ENCODE data around the gene KNSTRN. TPM values are rescaled to one million over a fixed set of nuclear protein-coding genes. Genes with fewer than 3 reads are reported as not detected.

Gene KNSTRN
- total and polyA plus RNA-seq, 2 of the 4 experiments (the other 2 are of a cell fraction) = 33.1 to 73.5 TPM

GRCh38 chr15:40344217-40344616 is 38.3 kb upstream of the KNSTRN start:
- ChIA-PET POLR2A (ENCODE audit: unreplicated experiment) (interaction anchor here (0.6 kb wide), 1 partner anchor 11 kb away, joined by 3 read pairs; no protein-coding TSS in a partner anchor), CTCF (interaction anchor here (0.6 to 2.8 kb wide), 10 partner anchors 10 to 118 kb away, joined by 3 to 15 read pairs (median 4); partner anchors contain the start of gene INAFM2)
- Histone ChIP-seq H3K4me3 (ENCODE audit: insufficient read depth, low read depth, low read length) (no peak overlapping the region), H3K79me1 (ENCODE audit: low read depth in 1 of 2, low read length in 2 of 2) (peaks cover 10 to 19% of the 10 kb centered on the region in 2 experiments; a peak in 3 of 4 replicates), H2BK20ac (ENCODE audit: low read depth, low read length) (peak overlapping the region; percentile 53), H4K8ac (ENCODE audit: low read depth in 2 of 2, low read length in 2 of 2) (peak overlapping the region; percentile 67 to 86; a peak in 3 of 4 replicates), H3K27ac (ENCODE audit: insufficient read depth, low read length) (peak overlapping the region; percentile 85), H4K5ac (ENCODE audit: low read depth, low read length) (peak overlapping the region; percentile 83), H2BK120ac (ENCODE audit: low read depth, low read length) (peak overlapping the region; percentile 94), H3K9me3 (ENCODE audit: control insufficient read depth, insufficient read depth, low read length) (no peaks in the 10 kb centered on the region), H3K9ac (ENCODE audit: low read depth, low read length) (peak overlapping the region; percentile 11; the same call in 1 of the 2 replicates), H4K91ac (ENCODE audit: insufficient read depth, low read depth, low read length) (peak overlapping the region; percentile 97), H3K18ac (ENCODE audit: low read depth, low read length) (peak overlapping the region; percentile 76), H2BK15ac (ENCODE audit: low read depth, low read length) (peak overlapping the region; percentile 69; the same call in 2 of the 3 replicates), H3K56ac (ENCODE audit: extremely low read depth, insufficient read depth, low read length) (peak overlapping the region; percentile 76; the same call in 1 of the 2 replicates), H3K23ac (ENCODE audit: low read depth, low read length) (peak overlapping the region; percentile 89), H2BK5ac (ENCODE audit: low read depth, low read length, poor library complexity, severe bottlenecking) (peak overlapping the region; percentile 96), H3K27me3 (ENCODE audit: control insufficient read depth, insufficient read depth, low read length) (no peaks in the 10 kb centered on the region), H2AK9ac (replicated peaks; ENCODE audit: low read depth, low read length, poor library complexity) (peak overlapping the region; percentile 80), H3K9me1 (ENCODE audit: insufficient read depth, low read length) (peaks cover 15% of the 10 kb centered on the region), H3K4ac (ENCODE audit: low read depth, low read length) (peak overlapping the region; percentile 98), H3K14ac (replicated peaks; ENCODE audit: low read depth, low read length) (peak overlapping the region; percentile 92), H3K36me3 (ENCODE audit: control insufficient read depth, insufficient read depth, low read length) (no peaks in the 10 kb centered on the region), H3K4me2 (ENCODE audit: low read depth, low read length) (no peak overlapping the region), H4K20me1 (ENCODE audit: insufficient read depth, low read length) (no peaks in the 10 kb centered on the region), H2AFZ (replicated peaks; ENCODE audit: low read length, poor library complexity) (peak overlapping the region; percentile 89), H3K4me1 (ENCODE audit: control insufficient read depth, insufficient read depth, low read length) (peaks cover 29% of the 10 kb centered on the region), H2AK5ac (ENCODE audit: low read depth, low read length) (peak overlapping the region; percentile 95)
- WGBS, 2 experiments (ENCODE audit: extremely low coverage in 2 of 2, insufficient read length in 1 of 2) = no CpG with 5 or more reads among the region's 6 CpGs
- DNase-seq (peak; percentile 52), ATAC-seq (ENCODE audit: low read depth) (no peak)
- TF ChIP-seq CHD1 (IDR thresholded peaks at IDR 0.05; ENCODE audit: low read depth, low read length) (0 out of 2 replicates have a peak, but pooled peaks have one; percentile 15), RFX5 (IDR thresholded peaks at IDR 0.05; ENCODE audit: low read depth, low read length) (no peak), USF2 (IDR thresholded peaks at IDR 0.05; ENCODE audit: low read depth, low read length) (no peak), MAZ (IDR thresholded peaks at IDR 0.05; ENCODE audit: borderline replicate concordance, low read depth, low read length) (no peak), FOS (IDR thresholded peaks at IDR 0.05; ENCODE audit: low read depth, low read length) (no peak)
- intact Hi-C loops (cut with micrococcal nuclease) = loop anchor here (1.0 kb wide), 1 partner anchor 78 kb away; no protein-coding TSS in a partner anchor
- in situ Hi-C loops (cut with MboI; ENCODE audit: low sequenced_read_pairs) = no loop called here
- dilution Hi-C loops (cut with HindIII; ENCODE audit: low sequenced_read_pairs, unreplicated experiment) = no loop called here
- BruUV-seq (replicated peaks) = no TSS peak
